Measurements from ENCODE around the gene SLF2. TPM values are rescaled to one million over a fixed set of nuclear protein-coding genes. Genes with fewer than 3 reads are reported as not detected.

SLF2 gene
- total and polyA plus RNA-seq, 9 of the 15 experiments (the other 6 are each of a cell fraction or from before 2014, with no cell fraction given), result 1.7 to 18.4 (median 7.8) TPM

DNA sequence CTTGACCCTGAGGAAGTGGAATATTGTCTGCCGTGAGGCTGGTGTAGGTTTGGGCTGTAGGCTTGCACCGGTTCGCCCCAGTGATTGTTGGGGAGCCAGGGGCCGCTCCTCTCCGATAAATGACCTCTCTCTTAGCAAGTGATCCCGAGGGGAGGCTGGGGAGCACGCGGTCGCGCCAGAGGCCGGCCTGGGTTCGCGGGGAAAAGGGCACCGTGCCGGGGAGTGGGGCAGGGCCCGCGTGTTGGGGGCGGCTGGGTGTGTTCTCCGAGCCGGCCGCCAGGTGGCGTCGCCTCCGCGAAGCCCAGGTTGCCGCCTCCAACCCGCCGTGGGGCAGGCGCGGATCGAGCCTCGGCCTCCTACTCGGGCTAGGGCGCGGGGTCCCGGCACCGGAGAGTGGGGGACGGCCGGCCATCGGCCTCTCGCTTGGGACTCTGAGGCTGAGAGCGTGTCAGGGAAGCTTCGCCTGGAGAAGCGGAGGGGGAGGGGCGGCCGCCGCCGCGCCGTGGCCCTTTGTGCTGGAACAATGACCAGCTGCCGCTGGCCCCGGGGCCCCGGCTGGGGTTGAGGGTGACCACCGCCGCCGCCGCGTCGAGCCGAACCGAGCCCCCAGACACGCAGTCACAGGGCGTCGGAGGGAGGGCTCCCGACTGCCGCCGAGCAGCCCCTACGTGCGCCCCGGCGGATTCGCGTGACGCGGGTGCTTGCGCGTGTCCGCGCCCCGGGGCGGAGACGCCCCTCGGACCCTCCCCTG lies 86.4 kb downstream of the SLF2 start (continued):
- TF ChIP-seq, protein P1, sequence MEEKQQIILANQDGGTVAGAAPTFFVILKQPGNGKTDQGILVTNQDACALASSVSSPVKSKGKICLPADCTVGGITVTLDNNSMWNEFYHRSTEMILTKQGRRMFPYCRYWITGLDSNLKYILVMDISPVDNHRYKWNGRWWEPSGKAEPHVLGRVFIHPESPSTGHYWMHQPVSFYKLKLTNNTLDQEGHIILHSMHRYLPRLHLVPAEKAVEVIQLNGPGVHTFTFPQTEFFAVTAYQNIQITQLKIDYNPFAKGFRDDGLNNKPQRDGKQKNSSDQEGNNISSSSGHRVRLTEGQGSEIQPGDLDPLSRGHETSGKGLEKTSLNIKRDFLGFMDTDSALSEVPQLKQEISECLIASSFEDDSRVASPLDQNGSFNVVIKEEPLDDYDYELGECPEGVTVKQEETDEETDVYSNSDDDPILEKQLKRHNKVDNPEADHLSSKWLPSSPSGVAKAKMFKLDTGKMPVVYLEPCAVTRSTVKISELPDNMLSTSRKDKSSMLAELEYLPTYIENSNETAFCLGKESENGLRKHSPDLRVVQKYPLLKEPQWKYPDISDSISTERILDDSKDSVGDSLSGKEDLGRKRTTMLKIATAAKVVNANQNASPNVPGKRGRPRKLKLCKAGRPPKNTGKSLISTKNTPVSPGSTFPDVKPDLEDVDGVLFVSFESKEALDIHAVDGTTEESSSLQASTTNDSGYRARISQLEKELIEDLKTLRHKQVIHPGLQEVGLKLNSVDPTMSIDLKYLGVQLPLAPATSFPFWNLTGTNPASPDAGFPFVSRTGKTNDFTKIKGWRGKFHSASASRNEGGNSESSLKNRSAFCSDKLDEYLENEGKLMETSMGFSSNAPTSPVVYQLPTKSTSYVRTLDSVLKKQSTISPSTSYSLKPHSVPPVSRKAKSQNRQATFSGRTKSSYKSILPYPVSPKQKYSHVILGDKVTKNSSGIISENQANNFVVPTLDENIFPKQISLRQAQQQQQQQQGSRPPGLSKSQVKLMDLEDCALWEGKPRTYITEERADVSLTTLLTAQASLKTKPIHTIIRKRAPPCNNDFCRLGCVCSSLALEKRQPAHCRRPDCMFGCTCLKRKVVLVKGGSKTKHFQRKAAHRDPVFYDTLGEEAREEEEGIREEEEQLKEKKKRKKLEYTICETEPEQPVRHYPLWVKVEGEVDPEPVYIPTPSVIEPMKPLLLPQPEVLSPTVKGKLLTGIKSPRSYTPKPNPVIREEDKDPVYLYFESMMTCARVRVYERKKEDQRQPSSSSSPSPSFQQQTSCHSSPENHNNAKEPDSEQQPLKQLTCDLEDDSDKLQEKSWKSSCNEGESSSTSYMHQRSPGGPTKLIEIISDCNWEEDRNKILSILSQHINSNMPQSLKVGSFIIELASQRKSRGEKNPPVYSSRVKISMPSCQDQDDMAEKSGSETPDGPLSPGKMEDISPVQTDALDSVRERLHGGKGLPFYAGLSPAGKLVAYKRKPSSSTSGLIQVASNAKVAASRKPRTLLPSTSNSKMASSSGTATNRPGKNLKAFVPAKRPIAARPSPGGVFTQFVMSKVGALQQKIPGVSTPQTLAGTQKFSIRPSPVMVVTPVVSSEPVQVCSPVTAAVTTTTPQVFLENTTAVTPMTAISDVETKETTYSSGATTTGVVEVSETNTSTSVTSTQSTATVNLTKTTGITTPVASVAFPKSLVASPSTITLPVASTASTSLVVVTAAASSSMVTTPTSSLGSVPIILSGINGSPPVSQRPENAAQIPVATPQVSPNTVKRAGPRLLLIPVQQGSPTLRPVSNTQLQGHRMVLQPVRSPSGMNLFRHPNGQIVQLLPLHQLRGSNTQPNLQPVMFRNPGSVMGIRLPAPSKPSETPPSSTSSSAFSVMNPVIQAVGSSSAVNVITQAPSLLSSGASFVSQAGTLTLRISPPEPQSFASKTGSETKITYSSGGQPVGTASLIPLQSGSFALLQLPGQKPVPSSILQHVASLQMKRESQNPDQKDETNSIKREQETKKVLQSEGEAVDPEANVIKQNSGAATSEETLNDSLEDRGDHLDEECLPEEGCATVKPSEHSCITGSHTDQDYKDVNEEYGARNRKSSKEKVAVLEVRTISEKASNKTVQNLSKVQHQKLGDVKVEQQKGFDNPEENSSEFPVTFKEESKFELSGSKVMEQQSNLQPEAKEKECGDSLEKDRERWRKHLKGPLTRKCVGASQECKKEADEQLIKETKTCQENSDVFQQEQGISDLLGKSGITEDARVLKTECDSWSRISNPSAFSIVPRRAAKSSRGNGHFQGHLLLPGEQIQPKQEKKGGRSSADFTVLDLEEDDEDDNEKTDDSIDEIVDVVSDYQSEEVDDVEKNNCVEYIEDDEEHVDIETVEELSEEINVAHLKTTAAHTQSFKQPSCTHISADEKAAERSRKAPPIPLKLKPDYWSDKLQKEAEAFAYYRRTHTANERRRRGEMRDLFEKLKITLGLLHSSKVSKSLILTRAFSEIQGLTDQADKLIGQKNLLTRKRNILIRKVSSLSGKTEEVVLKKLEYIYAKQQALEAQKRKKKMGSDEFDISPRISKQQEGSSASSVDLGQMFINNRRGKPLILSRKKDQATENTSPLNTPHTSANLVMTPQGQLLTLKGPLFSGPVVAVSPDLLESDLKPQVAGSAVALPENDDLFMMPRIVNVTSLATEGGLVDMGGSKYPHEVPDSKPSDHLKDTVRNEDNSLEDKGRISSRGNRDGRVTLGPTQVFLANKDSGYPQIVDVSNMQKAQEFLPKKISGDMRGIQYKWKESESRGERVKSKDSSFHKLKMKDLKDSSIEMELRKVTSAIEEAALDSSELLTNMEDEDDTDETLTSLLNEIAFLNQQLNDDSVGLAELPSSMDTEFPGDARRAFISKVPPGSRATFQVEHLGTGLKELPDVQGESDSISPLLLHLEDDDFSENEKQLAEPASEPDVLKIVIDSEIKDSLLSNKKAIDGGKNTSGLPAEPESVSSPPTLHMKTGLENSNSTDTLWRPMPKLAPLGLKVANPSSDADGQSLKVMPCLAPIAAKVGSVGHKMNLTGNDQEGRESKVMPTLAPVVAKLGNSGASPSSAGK (IDR thresholded peaks at IDR 0.05), result peak; percentile 43
- TF ChIP-seq TARDBP (IDR thresholded peaks at IDR 0.05) (peak; percentile 52), ZNF124 (CRISPR knock-in tag; IDR thresholded peaks at IDR 0.05) (no peak), L3MBTL2 (IDR thresholded peaks at IDR 0.05) (0 out of 2 replicates have a peak, but pooled peaks have one; percentile 64), GATAD2B (IDR thresholded peaks at IDR 0.05; ENCODE audit: borderline replicate concordance) (peak; percentile 35; the same call in 1 of the 2 replicates), NCOR1 (IDR thresholded peaks at IDR 0.05) (0 out of 2 replicates have a peak, but pooled peaks have one; percentile 9), POLR3G (IDR thresholded peaks at IDR 0.05; ENCODE audit: extremely low read depth, insufficient read length, insufficient replicate concordance) (no peak)
- TF ChIP-seq, protein P2, sequence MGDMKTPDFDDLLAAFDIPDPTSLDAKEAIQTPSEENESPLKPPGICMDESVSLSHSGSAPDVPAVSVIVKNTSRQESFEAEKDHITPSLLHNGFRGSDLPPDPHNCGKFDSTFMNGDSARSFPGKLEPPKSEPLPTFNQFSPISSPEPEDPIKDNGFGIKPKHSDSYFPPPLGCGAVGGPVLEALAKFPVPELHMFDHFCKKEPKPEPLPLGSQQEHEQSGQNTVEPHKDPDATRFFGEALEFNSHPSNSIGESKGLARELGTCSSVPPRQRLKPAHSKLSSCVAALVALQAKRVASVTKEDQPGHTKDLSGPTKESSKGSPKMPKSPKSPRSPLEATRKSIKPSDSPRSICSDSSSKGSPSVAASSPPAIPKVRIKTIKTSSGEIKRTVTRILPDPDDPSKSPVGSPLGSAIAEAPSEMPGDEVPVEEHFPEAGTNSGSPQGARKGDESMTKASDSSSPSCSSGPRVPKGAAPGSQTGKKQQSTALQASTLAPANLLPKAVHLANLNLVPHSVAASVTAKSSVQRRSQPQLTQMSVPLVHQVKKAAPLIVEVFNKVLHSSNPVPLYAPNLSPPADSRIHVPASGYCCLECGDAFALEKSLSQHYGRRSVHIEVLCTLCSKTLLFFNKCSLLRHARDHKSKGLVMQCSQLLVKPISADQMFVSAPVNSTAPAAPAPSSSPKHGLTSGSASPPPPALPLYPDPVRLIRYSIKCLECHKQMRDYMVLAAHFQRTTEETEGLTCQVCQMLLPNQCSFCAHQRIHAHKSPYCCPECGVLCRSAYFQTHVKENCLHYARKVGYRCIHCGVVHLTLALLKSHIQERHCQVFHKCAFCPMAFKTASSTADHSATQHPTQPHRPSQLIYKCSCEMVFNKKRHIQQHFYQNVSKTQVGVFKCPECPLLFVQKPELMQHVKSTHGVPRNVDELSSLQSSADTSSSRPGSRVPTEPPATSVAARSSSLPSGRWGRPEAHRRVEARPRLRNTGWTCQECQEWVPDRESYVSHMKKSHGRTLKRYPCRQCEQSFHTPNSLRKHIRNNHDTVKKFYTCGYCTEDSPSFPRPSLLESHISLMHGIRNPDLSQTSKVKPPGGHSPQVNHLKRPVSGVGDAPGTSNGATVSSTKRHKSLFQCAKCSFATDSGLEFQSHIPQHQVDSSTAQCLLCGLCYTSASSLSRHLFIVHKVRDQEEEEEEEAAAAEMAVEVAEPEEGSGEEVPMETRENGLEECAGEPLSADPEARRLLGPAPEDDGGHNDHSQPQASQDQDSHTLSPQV (IDR thresholded peaks at IDR 0.05), result peak; percentile 60
- TF ChIP-seq, protein P3, sequence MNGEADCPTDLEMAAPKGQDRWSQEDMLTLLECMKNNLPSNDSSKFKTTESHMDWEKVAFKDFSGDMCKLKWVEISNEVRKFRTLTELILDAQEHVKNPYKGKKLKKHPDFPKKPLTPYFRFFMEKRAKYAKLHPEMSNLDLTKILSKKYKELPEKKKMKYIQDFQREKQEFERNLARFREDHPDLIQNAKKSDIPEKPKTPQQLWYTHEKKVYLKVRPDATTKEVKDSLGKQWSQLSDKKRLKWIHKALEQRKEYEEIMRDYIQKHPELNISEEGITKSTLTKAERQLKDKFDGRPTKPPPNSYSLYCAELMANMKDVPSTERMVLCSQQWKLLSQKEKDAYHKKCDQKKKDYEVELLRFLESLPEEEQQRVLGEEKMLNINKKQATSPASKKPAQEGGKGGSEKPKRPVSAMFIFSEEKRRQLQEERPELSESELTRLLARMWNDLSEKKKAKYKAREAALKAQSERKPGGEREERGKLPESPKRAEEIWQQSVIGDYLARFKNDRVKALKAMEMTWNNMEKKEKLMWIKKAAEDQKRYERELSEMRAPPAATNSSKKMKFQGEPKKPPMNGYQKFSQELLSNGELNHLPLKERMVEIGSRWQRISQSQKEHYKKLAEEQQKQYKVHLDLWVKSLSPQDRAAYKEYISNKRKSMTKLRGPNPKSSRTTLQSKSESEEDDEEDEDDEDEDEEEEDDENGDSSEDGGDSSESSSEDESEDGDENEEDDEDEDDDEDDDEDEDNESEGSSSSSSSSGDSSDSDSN (IDR thresholded peaks at IDR 0.05; ENCODE audit: borderline replicate concordance in 1 of 2, low read depth in 2 of 2, low read length in 2 of 2), result peak; percentile 34 to 78; a peak in 1 of 4 replicates
